Stimulated activated CD8-positive, alpha-beta memory T cell treated with anti-CD3 and anti-CD28 coated beads, Interleukin-15, amount 100 ng/mL, for 48 hours (primary cell): ENCODE data around the gene ACE2.
"Not testable (repeated sequence)": the region's sequence is repeated elsewhere in the genome, so short reads cannot be mapped to it uniquely, and the experiment has no call there.

Experiments
- DNase-seq, 2 donors: peaks; one replicate each; pipeline ENCODE4 v3.0.0-alpha.2; 2020; ENCODE audit warnings: low read depth in 2 of 2

ACE2 gene

DNA sequence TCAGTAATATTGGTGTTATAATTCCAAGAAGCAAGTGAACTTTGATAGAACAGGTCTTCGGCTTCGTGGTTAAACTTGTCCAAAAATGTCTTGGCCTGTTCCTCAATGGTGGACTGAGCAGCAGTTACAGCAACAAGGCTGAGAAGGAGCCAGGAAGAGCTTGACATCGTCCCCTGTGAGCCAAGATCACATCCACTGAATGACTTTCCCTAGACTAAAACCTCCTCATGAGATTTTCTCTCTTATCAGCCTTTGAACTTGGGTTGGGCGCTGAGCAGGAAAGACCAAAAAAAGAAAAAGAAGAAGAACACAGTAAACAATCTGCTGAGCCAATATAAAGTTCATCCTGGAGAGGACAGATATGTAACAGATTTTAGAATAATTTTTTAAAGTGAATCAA is at the start of gene ACE2:
Gene ACE2 (minus strand): TSS at position 216 of the 400 bp plus-strand sequence. CDS start 49 bp downstream, at position 167.
- no peak for DNase-seq

GRCh38 chrX:15647510-15647909 is 46.8 kb upstream of the ACE2 start:
- not testable (repeated sequence) for DNase-seq

DNA sequence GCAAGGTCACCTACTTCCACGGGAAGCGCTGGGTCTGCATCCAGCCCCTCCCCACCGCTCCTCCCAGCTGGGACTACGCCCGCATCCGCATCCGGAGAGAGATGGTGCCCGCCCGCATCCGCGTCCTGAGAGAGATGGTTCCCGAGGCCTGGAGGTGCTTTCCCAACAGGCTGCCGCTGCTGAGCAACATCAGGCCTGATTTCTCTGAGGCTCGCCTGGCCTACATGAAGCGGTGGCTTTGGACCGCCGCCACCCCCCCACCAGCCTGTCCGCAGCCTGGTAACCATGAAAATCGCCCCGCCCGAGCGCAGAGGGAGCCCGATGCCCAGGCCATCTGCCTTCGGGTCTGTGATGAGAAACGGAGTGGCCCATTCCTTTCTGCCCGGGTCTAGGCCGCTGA is 45.8 kb upstream of the ACE2 start:
- DNase-seq = no peak

DNA sequence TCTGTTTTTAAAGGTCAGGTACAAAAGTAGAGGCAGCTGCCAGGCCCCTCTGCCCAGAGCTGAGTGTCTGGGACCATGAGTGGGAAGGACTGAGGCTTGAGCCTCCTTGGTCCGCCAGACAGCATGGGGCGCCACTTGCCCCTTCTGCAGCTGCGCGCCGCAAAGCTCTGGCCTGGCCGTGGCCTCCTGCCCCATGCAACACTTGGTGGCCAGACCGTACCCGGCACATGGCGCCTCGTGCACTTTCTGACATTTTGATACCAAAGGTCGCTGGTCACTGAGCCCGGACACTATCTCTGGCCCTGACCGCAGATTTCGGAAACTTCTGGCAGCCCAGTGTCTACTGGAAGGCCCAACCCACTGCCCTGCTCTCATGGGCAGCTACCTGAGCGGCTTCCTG is 45.3 kb upstream of the ACE2 start:
- DNase-seq = no peak

DNA sequence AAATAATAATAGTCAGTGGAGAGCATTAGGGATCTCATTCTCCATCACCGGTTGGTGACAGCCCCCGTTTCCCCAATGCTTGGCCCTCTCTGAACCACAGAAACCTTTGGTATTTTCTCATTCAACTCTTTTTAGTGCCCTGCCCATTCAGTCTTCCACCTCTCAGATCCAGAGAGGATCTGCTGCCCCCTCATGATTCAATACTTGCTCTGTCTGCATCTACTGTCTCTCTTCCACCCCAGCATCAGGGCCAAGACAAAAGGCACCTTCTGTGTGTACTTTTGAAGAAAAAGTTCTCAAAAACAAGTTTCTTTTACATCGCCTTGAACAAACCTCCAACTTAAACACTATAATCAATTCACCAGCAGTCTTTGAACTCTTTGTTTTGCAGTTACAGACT is 44.5 kb upstream of the ACE2 start:
- DNase-seq = no peak

DNA sequence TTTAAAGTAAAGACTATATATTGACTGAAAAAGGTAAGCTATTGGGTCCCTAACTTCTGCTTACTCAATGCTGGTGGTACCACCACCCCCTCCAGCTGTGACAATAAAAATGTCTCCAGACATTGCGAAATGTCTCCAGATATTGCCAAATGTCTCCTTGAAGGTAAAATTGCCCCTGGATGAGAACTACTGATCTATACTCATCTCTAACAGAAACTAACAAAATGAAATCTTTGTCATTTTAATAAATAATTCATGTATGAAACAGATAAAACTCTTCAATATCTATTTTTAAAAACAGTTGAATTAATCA is 43.8 kb upstream of the ACE2 start:
- DNase-seq = no peak

- DNase-seq = no peak
These were observed 43.2 kb upstream of the ACE2 start for GRCh38 chrX:15643786-15644559.

DNA sequence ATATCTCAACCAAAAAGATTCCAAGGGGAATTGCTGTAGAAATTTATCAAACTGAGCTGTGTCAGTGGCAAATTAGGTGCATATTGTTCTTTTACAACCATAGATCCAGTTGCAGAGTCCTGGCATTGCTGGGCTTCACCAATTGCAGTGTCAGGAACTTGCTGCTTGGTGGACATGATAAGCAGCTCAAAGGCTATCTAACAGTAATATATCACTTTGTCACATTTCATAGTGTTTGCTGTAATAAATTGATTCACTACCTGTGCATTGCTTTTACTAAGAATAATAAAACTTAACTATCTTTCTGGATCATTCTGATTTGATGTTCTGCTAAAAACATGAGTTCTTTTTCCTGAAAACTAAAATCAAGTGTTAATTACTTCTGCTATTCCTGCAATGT is 30.9 kb upstream of the ACE2 start:
- no peak for DNase-seq

DNA sequence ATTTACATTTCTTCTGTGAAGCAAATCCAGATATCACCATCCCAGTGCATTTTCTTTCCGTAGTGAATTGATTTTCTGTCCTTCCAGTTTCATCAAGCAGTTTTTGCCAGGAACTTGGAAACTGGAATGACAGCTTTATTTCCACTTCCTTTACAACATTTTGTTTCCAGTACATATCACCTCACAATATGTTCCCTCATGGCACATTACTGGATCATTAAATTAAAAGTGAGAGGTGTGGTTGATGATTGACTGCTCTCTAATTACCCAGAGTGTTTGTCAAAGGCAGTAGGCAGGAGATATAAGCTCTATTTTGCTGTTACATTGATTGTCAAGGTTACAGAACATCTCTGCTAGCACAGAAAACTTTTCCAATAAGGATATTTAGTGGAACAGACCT is 22.3 kb upstream of the ACE2 start:
- no peak for DNase-seq

GRCh38 chrX:15619053-15619755 is 18.4 kb upstream of the ACE2 start:
- no peak for DNase-seq

GRCh38 chrX:15617111-15617510 is 16.4 kb upstream of the ACE2 start:
- no peak for DNase-seq

GRCh38 chrX:15616531-15616930 is 15.8 kb upstream of the ACE2 start:
- no peak for DNase-seq

DNA sequence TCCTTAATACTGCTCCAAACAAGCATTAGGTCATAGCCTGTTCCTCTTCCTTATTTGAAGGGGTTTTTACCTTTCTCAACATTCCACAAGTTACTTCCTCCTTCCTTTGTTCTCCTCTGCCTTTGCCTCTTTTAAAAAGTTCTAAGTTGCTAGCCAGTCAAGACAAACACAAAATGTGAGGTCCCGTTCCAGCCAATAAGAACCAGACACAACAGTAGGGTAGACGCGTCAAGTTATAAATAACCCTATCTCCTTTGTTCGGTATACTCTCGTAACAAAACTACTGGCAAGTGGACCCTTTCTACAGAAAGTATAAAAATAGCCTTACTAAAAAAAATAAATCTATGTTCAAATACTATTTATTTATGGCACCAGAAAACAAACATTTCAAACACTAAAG is 6.3 kb upstream of the ACE2 start:
- no peak for DNase-seq

GRCh38 chrX:15606136-15606535 is 5.4 kb upstream of the ACE2 start:
- no peak for DNase-seq

- no peak for DNase-seq
These were observed 4.5 kb upstream of the ACE2 start for GRCh38 chrX:15605226-15605625.

DNA sequence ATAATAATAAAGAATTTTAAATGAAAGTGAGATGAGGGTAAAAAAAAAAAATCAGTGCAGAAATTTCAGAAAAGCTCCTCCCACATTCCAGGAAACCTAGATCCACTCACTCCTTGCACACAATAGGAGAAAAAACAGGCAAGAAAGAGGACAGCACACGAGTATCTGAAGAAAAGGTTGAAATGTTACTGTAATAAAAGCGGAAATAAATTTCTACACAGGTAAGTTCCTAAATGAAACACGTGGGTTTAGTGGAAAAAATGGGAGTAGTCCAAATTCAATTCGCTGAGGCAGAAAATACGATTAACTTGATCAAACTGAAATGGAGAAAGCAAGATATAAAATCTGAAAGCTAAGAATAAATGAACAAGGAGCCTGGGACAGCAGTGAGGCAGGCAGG is 2.0 kb upstream of the ACE2 start:
- DNase-seq = no peak

GRCh38 chrX:15601932-15602331 is 1.2 kb upstream of the ACE2 start:
- no peak for DNase-seq

- DNase-seq = no peak
These were observed 711 bp downstream of the ACE2 start for GRCh38 chrX:15600049-15600448.

GRCh38 chrX:15599461-15599860 is 1.3 kb downstream of the ACE2 start:
- no peak for DNase-seq

GRCh38 chrX:15598026-15598425 is 2.7 kb downstream of the ACE2 start:
- no peak for DNase-seq

DNA sequence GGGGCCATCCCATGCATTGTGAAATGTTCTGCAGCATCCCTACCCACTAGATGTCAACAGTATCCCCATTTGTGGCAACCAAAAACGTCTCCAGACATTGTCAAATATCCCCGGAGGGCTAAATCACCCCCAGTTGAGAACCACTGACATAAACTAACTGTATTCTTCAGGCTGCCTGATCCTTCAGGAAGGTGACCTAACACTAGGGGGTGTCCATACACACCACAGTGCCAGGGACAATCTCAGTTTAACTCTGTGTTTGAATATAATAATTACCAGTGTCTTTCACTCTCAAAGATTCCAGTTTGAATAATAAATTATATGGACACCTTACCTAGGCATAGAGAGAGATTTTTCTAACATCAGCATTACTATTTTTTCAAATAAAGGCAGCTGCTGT is 6.4 kb downstream of the ACE2 start:
- DNase-seq = no peak

GRCh38 chrX:15579778-15580747 is 20.7 kb downstream of the ACE2 start:
- DNase-seq = no peak
